ENCODE results near the gene MMP11. TPM values are rescaled to one million over a fixed set of nuclear protein-coding genes. Genes with fewer than 3 reads are reported as not detected.

The MMP11 gene
- total and polyA plus RNA-seq, 2 of the 13 experiments (the other 11 are each of a cell fraction or from before 2014, with no cell fraction given), result 8.9 to 28.6 TPM

- no peak for TF ChIP-seq SRY (CRISPR knock-in tag; IDR thresholded peaks at IDR 0.05)
- no peak for TF ChIP-seq ZNF619 (CRISPR knock-in tag; IDR thresholded peaks at IDR 0.05)
- TF ChIP-seq BHLHE40 (IDR thresholded peaks at IDR 0.05; ENCODE audit: low read length), result no peak
- peak; percentile 93 for TF ChIP-seq ZBTB33 (CRISPR knock-in tag; IDR thresholded peaks at IDR 0.05)
- TF ChIP-seq HMG20B (CRISPR knock-in tag; conservative IDR thresholded peaks at IDR 0.05), result no peak
- TF ChIP-seq BORCS8-MEF2B (CRISPR knock-in tag; IDR thresholded peaks at IDR 0.05), result no peak
- TF ChIP-seq KLF6 (CRISPR knock-in tag; IDR thresholded peaks at IDR 0.05), result peak; percentile 85
- TF ChIP-seq CSRNP2 (CRISPR knock-in tag; conservative IDR thresholded peaks at IDR 0.05; ENCODE audit: low read depth), result no peak
- TF ChIP-seq ZFAT (CRISPR knock-in tag; conservative IDR thresholded peaks at IDR 0.05), result no peak
- peak; percentile 89 for TF ChIP-seq CEBPB (IDR thresholded peaks at IDR 0.05; ENCODE audit: borderline replicate concordance, low read depth, low read length)
- peak; percentile 58; the same call in 1 of the 2 replicates for TF ChIP-seq ZNF280D (CRISPR knock-in tag; IDR thresholded peaks at IDR 0.05)
- TF ChIP-seq ZGPAT (CRISPR knock-in tag; IDR thresholded peaks at IDR 0.05), result peak; percentile 18; the same call in 1 of the 2 replicates
- TF ChIP-seq RBM22 (optimal IDR thresholded peaks at IDR 0.05; ENCODE audit: low read length), result no peak
- TF ChIP-seq ZNF574 (CRISPR knock-in tag; IDR thresholded peaks at IDR 0.05), result peak; percentile 67; the same call in 1 of the 2 replicates
- TF ChIP-seq IKZF4 (CRISPR knock-in tag; IDR thresholded peaks at IDR 0.05; ENCODE audit: borderline replicate concordance, low read depth, not compliant biosample characterization), result no peak
- no peak for TF ChIP-seq RCOR2 (CRISPR knock-in tag; IDR thresholded peaks at IDR 0.05)
- no peak for TF ChIP-seq POLR2AphosphoS2 (IDR thresholded peaks at IDR 0.05; ENCODE audit: low read depth, low read length)
Measured at GRCh38 chr22:23764899-23765881, 7.5 kb upstream of the MMP11 start (continued).
